Keratinocyte (primary cell): ENCODE results near the gene APMAP.

Experiments used
- EZH2 ChIP-seq: IDR thresholded peaks from one replicate; pipeline ENCODE4 v1.6.1; 2012; ENCODE audit warnings: inconsistent platforms, mild to moderate bottlenecking, low read length, moderate library complexity
- TF ChIP-seq, protein P1 (sequence below), 3 experiments: IDR thresholded peaks in 1 of 3; conservative IDR thresholded peaks in 1 of 3; optimal IDR thresholded peaks in 1 of 3; 2 replicates in 2 of 3; 3 replicates in 1 of 3; pipeline versions ENCODE3 to v1.5.1; 2011; ENCODE audit warnings: low read length in 3 of 3, mild to moderate bottlenecking in 3 of 3, moderate library complexity in 2 of 3, control low read depth in 1 of 3, inconsistent platforms in 1 of 3; ENCODE audit not compliant: insufficient read depth in 2 of 3; ENCODE audit errors: extremely low read depth in 1 of 3

DNA sequence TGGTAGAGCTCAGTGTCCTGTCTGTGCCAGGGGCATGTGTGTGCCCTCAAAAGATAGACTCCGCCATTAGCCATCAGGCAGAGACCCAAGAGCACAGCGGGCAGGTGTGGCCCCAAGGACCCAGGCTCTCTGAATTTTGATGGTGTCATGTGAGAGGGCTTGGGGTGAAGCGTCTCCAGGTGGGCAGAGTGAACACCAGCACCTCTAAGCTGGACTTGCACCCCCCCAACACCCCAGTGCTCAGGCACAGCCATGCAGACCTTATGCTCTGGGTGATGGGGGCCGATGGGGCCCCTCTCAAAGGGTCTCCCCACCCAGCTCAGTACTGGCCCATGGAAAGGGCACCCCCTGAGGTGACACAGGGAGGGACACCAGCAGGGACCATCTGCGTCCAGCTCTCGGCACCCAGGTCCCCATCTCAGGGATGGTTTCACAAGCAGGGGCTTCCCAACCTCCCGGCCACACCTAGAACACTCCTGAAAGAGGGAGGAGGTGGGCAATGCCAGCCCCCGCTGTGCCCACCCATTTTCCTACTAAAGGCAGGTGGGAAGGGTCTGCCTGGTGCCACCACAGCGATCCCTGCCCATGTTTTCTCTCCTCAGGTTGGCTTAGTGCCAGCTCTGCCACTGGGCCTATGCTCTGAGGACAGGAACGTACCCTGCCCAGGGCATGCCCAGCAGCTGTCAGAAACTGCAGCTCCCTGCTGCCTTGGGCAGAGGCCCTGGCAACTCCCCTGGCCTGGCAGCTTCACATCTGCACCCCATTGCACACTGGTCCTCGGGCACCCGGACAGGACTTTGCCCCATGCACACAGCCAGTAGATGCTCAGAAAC lies 40.0 kb downstream of the APMAP start:
- TF ChIP-seq, protein P1, sequence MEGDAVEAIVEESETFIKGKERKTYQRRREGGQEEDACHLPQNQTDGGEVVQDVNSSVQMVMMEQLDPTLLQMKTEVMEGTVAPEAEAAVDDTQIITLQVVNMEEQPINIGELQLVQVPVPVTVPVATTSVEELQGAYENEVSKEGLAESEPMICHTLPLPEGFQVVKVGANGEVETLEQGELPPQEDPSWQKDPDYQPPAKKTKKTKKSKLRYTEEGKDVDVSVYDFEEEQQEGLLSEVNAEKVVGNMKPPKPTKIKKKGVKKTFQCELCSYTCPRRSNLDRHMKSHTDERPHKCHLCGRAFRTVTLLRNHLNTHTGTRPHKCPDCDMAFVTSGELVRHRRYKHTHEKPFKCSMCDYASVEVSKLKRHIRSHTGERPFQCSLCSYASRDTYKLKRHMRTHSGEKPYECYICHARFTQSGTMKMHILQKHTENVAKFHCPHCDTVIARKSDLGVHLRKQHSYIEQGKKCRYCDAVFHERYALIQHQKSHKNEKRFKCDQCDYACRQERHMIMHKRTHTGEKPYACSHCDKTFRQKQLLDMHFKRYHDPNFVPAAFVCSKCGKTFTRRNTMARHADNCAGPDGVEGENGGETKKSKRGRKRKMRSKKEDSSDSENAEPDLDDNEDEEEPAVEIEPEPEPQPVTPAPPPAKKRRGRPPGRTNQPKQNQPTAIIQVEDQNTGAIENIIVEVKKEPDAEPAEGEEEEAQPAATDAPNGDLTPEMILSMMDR (optimal IDR thresholded peaks at IDR 0.05 in 1 of 3, IDR thresholded peaks at IDR 0.05 in 1 of 3, conservative IDR thresholded peaks at IDR 0.05 in 1 of 3; ENCODE audit: extremely low read depth in 1 of 3, insufficient read depth in 2 of 3, low read length in 3 of 3) = no peak
- no peak for TF ChIP-seq EZH2
